H9 (cell line): ENCODE data around the gene MYOM1. TPM values are rescaled to one million over a fixed set of nuclear protein-coding genes. Genes with fewer than 3 reads are reported as not detected.
"Not testable (repeated sequence)": the region's sequence is repeated elsewhere in the genome, so short reads cannot be mapped to it uniquely, and the experiment has no call there.

ENCODE experiments used
- DNase-seq: peaks from one replicate; pipeline ENCODE4 v3.0.0-alpha.2; 2017
- H2AFZ ChIP-seq: one replicate; pipeline ENCODE4 v1.6.1; 2013; ENCODE audit warnings: mild to moderate bottlenecking, low read length, control low read depth, moderate library complexity
- H2AK5ac ChIP-seq: 2 replicates; pipeline ENCODE4 v1.6.1; 2013; ENCODE audit warnings: low read length, control low read depth, mixed read lengths; ENCODE audit not compliant: insufficient read length
- H2BK120ac ChIP-seq: one replicate; pipeline ENCODE4 v1.6.1; 2013; ENCODE audit warnings: low read depth, mild to moderate bottlenecking, low read length, control low read depth, inconsistent platforms; ENCODE audit not compliant: poor library complexity, severe bottlenecking
- H2BK12ac ChIP-seq: 2 replicates; pipeline ENCODE4 v1.6.1; 2013; ENCODE audit warnings: low read length, control low read depth, mixed read lengths, low read depth; ENCODE audit not compliant: insufficient read length
- H2BK15ac ChIP-seq: 2 replicates; pipeline ENCODE4 v1.6.1; 2013; ENCODE audit warnings: low read depth, low read length, control low read depth
- H2BK20ac ChIP-seq: one replicate; pipeline ENCODE4 v1.6.1; 2013; ENCODE audit warnings: low read depth, mild to moderate bottlenecking, low read length, control low read depth, inconsistent platforms; ENCODE audit not compliant: poor library complexity, severe bottlenecking
- H2BK5ac ChIP-seq: 2 replicates; pipeline ENCODE4 v1.6.1; 2013; ENCODE audit warnings: low read length, control low read depth, mixed read lengths; ENCODE audit not compliant: insufficient read length
- H3K14ac ChIP-seq: 2 replicates; pipeline ENCODE4 v1.6.1; 2013; ENCODE audit warnings: low read length, control low read depth; ENCODE audit not compliant: insufficient read depth
- H3K18ac ChIP-seq: 2 replicates; pipeline ENCODE4 v1.6.1; 2013; ENCODE audit warnings: low read depth, mild to moderate bottlenecking, mixed read lengths, low read length, control low read depth; ENCODE audit not compliant: insufficient read length
- H3K23ac ChIP-seq: 2 replicates; pipeline ENCODE4 v1.6.1; 2013; ENCODE audit warnings: low read length, control low read depth, mixed read lengths, low read depth; ENCODE audit not compliant: insufficient read length
- H3K23me2 ChIP-seq: 2 replicates; pipeline ENCODE4 v1.6.1; 2013; ENCODE audit warnings: low read depth, mild to moderate bottlenecking, mixed read lengths, low read length, control low read depth; ENCODE audit not compliant: insufficient read length, poor library complexity, severe bottlenecking
- H3K27ac ChIP-seq: 2 replicates; pipeline ENCODE4 v1.5.1; 2013; ENCODE audit warnings: low read length, control low read depth, mixed read lengths, low read depth; ENCODE audit not compliant: insufficient read length
- H3K27me3 ChIP-seq: 2 replicates; pipeline ENCODE4 v1.6.1; 2013; ENCODE audit warnings: low read length, control low read depth, inconsistent platforms; ENCODE audit not compliant: insufficient read depth
- H3K4ac ChIP-seq: 2 replicates; pipeline ENCODE4 v1.6.1; 2013; ENCODE audit warnings: low read depth, mild to moderate bottlenecking, control low read depth, inconsistent platforms, low read length, moderate library complexity
- H3K4me1 ChIP-seq: 2 replicates; pipeline ENCODE4 v1.6.1; 2013; ENCODE audit warnings: low read length, control low read depth, inconsistent platforms; ENCODE audit not compliant: insufficient read depth
- H3K4me2 ChIP-seq: 2 replicates; pipeline ENCODE4 v1.6.1; 2013; ENCODE audit warnings: low read length, control low read depth, mixed read lengths; ENCODE audit not compliant: insufficient read length, insufficient read depth
- H3K56ac ChIP-seq: 2 replicates; pipeline ENCODE4 v1.6.1; 2013; ENCODE audit warnings: low read depth, mild to moderate bottlenecking, mixed read lengths, low read length, control low read depth; ENCODE audit not compliant: insufficient read length
- H3K79me1 ChIP-seq: 2 replicates; pipeline ENCODE4 v1.6.1; 2013; ENCODE audit warnings: low read depth, mild to moderate bottlenecking, moderate library complexity, low read length, control low read depth, inconsistent platforms; ENCODE audit not compliant: insufficient read depth, poor library complexity, severe bottlenecking
- H3K79me2 ChIP-seq: 2 replicates; pipeline ENCODE4 v1.6.1; 2013; ENCODE audit warnings: low read length, control low read depth, inconsistent platforms; ENCODE audit not compliant: insufficient read depth
- H3K9ac ChIP-seq: 2 replicates; pipeline ENCODE4 v1.6.1; 2013; ENCODE audit warnings: low read length, control low read depth, mixed read lengths; ENCODE audit not compliant: insufficient read length; ENCODE audit errors: extremely low read depth
- H3K9me3 ChIP-seq: one replicate; pipeline ENCODE4 v1.6.1; 2013; ENCODE audit warnings: low read depth, low read length, inconsistent platforms; ENCODE audit not compliant: control insufficient read depth
- H3T11ph ChIP-seq: one replicate; pipeline ENCODE4 v1.6.1; 2013; ENCODE audit warnings: mild to moderate bottlenecking, low read length, control low read depth, inconsistent platforms
- H4K20me1 ChIP-seq: one replicate; pipeline ENCODE4 v1.6.1; 2013; ENCODE audit not compliant: control insufficient read depth, insufficient read length, insufficient read depth
- H4K5ac ChIP-seq: 2 replicates; pipeline ENCODE4 v1.6.1; 2013; ENCODE audit warnings: low read depth, mild to moderate bottlenecking, mixed read lengths, low read length, control low read depth; ENCODE audit not compliant: insufficient read length
- H4K8ac ChIP-seq: replicated peaks from 2 replicates; pipeline ENCODE4 v1.6.1; 2013; ENCODE audit warnings: low read length, control low read depth, mixed read lengths, low read depth; ENCODE audit not compliant: insufficient read length
- H4K91ac ChIP-seq: 2 replicates; pipeline ENCODE4 v1.6.1; 2013; ENCODE audit warnings: low read depth, mild to moderate bottlenecking, moderate library complexity, mixed read lengths, low read length, control low read depth; ENCODE audit not compliant: insufficient read length
- H3K27ac Mint-ChIP-seq, 3 experiments: 2 replicates in 2 of 3; 3 replicates in 1 of 3; pipeline ENCODE4 v1.8.0; 2020 to 2021; ENCODE audit warnings: mixed read lengths in 3 of 3, mild to moderate bottlenecking in 1 of 3, moderate library complexity in 1 of 3
- H3K27me3 Mint-ChIP-seq: 2 replicates; pipeline ENCODE4 v1.8.0; 2021; ENCODE audit warnings: low read depth, mild to moderate bottlenecking, moderate library complexity, mixed read lengths
- H3K36me3 Mint-ChIP-seq, 3 experiments: 2 replicates in 2 of 3; 3 replicates in 1 of 3; pipeline ENCODE4 v1.8.0; 2020 to 2021; ENCODE audit warnings: low read depth in 3 of 3, mixed read lengths in 3 of 3; ENCODE audit not compliant: insufficient read depth in 1 of 3
- H3K4me1 Mint-ChIP-seq, 2 experiments: 2 replicates each; pipeline ENCODE4 v1.8.0; 2020; ENCODE audit warnings: mixed read lengths in 2 of 2
- H3K4me3 Mint-ChIP-seq, 2 experiments: 2 replicates in 1 of 2; 3 replicates in 1 of 2; pipeline ENCODE4 v1.8.0; 2020 to 2021; ENCODE audit warnings: mild to moderate bottlenecking in 2 of 2, mixed read lengths in 2 of 2, moderate library complexity in 1 of 2
- H3K9me3 Mint-ChIP-seq, 2 experiments: 2 replicates in 1 of 2; 3 replicates in 1 of 2; pipeline ENCODE4 v1.8.0; 2020; ENCODE audit warnings: mild to moderate bottlenecking in 2 of 2, mixed read lengths in 2 of 2, moderate library complexity in 1 of 2
- WGBS: extraction: QIAGEN DNeasy Blood & Tissue Kit; methylation state at CpG from one replicate; pipeline ENCODE4 v1.1.7; 2013; ENCODE audit warnings: missing lambda C conversion rate, low lambda C conversion rate, mixed read lengths; ENCODE audit not compliant: insufficient read length; ENCODE audit errors: extremely low coverage; 5-methylcytosine and 5-hydroxymethylcytosine counted together
- total RNA-seq: library from RNA; stranded (reverse); gene quantifications from 2 replicates; pipeline ENCODE4 v1.2.1, GENCODE V29; 2021
- TF ChIP-seq, protein P1 (sequence below): fragments of 200-600 bp; sonication (generic); conservative IDR thresholded peaks from 3 replicates; pipeline ENCODE4 v1.8.0; 2021; ENCODE audit warnings: antibody characterized with exemption, mild to moderate bottlenecking

MYOM1 gene
- total RNA-seq, 1 experiment from 2014 or later: 0.17 TPM

DNA sequence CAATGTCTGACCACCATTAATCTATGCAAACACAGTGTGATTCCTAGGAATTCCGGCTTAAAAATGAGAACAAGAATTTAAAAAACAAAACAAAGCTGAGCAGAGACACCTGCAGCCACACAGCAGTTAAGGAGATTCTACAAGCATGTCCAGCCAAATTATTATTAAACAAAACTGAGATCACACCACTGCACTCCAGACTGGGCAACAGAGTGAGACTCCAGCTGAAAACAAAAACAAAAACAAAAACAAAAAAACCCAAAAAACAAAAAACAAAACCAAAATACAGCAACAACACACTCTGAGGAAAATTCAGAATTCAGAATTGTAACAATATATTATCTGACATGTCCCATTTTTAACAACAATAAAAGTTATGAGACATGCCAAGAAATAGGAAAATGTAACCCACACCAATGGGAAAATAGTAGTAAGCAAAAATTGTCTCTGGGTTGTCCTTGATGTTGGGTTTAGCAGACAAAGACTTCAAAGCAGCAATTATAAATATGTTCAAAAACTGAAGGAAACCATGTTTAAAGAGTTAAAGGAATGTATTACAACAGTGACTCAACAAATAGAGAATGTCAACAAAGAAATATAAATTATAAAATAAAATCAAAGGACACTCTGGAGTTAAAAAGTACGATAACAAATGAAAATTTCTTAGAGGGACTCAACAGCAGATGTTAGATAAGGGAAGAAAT lies 19.7 kb downstream of the MYOM1 start:
- Histone ChIP-seq H3K27me3 (no peaks in the 10 kb centered on the region), H3K27ac (no peak overlapping the region), H3K79me2 (no peaks in the 10 kb centered on the region), H3K23me2 (no peaks in the 10 kb centered on the region), H3K4me1 (no peaks in the 10 kb centered on the region), H3K9me3 (no peaks in the 10 kb centered on the region), H3K79me1 (no peaks in the 10 kb centered on the region), H3K18ac (no peak overlapping the region), H2BK15ac (no peak overlapping the region), H2AK5ac (no peak overlapping the region), H4K91ac (no peak overlapping the region), H2BK12ac (no peak overlapping the region), H2AFZ (no peak overlapping the region), H3K14ac (no peak overlapping the region), H3K4ac (no peak overlapping the region), H3K56ac (no peak overlapping the region), H3K9ac (no peak overlapping the region), H2BK120ac (no peak overlapping the region), H4K5ac (no peak overlapping the region), H3T11ph (no peak overlapping the region), H3K23ac (no peak overlapping the region), H3K4me2 (no peak overlapping the region), H2BK5ac (no peak overlapping the region), H4K20me1 (no peaks in the 10 kb centered on the region), H4K8ac (no peak overlapping the region), H2BK20ac (no peak overlapping the region)
- Mint-ChIP-seq H3K36me3 (peaks cover 0 to 4% (median 2%) of the 10 kb centered on the region in 3 experiments; a peak in 3 of 7 replicates), H3K9me3 (peaks cover 4 to 5% of the 10 kb centered on the region in 2 experiments; a peak in 3 of 5 replicates), H3K4me3 (no peak overlapping the region), H3K4me1 (0 out of 4 replicates have a peak, but pooled peaks cover 0 to 3% of the 10 kb centered on the region in 2 experiments), H3K27ac (no peak overlapping the region), H3K27me3 (no peaks in the 10 kb centered on the region)
- DNase-seq: no peak
- TF ChIP-seq, protein P1, sequence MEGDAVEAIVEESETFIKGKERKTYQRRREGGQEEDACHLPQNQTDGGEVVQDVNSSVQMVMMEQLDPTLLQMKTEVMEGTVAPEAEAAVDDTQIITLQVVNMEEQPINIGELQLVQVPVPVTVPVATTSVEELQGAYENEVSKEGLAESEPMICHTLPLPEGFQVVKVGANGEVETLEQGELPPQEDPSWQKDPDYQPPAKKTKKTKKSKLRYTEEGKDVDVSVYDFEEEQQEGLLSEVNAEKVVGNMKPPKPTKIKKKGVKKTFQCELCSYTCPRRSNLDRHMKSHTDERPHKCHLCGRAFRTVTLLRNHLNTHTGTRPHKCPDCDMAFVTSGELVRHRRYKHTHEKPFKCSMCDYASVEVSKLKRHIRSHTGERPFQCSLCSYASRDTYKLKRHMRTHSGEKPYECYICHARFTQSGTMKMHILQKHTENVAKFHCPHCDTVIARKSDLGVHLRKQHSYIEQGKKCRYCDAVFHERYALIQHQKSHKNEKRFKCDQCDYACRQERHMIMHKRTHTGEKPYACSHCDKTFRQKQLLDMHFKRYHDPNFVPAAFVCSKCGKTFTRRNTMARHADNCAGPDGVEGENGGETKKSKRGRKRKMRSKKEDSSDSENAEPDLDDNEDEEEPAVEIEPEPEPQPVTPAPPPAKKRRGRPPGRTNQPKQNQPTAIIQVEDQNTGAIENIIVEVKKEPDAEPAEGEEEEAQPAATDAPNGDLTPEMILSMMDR: no peak
- no CpG with 5 or more reads among the region's 2 CpGs for WGBS

DNA sequence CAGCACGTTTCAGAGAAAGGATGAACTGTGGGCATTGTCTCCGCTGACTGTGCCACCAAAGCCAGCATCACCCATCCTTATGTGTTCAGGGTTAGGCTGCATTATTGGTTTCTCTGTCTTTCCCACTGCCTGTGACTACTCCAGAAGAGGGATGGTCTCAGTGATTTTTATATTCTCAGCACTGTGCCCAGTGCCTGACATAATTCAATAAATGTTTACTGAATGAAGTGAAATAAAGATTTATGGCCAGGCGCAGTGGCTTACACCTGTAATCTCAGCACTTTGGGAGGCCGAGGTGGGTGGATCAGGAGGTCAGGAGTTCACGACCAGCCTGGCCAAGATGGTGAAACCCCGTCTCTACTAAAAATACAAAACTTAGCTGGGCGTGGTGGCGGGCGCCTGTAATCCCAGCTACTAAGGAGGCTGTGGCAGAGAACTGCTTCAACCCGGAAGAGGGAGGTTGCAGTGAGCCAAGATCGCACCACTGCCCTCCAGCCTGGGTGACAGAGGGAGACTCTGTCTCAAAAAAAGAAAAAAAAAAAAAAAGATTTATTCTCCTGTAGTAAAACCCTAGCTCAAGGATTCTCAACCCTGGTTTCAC lies 21.4 kb downstream of the MYOM1 start:
- H3K36me3 Mint-ChIP-seq, H2BK20ac ChIP-seq, H3K18ac ChIP-seq, H4K91ac ChIP-seq, DNase-seq, H2BK12ac ChIP-seq, H4K20me1 ChIP-seq, H3K9me3 ChIP-seq, H3K27me3 ChIP-seq, H3K27ac Mint-ChIP-seq, H2BK5ac ChIP-seq, H2BK15ac ChIP-seq, H3K27me3 Mint-ChIP-seq, H3K23me2 ChIP-seq, H3K4me1 Mint-ChIP-seq, H3K14ac ChIP-seq, H2AK5ac ChIP-seq, H3K79me2 ChIP-seq, H4K8ac ChIP-seq, H3K23ac ChIP-seq, H3K9me3 Mint-ChIP-seq, H3K4me1 ChIP-seq, H3K9ac ChIP-seq, H3K79me1 ChIP-seq, H3T11ph ChIP-seq, H3K4me3 Mint-ChIP-seq, H4K5ac ChIP-seq, H2BK120ac ChIP-seq, H3K4ac ChIP-seq, H3K27ac ChIP-seq, H2AFZ ChIP-seq, H3K4me2 ChIP-seq, H3K56ac ChIP-seq: not testable (repeated sequence)
- no CpG with 5 or more reads among the region's 11 CpGs for WGBS
